Prostate gland (tissue), 2 donors: ENCODE data around the gene ANKRD30B.
"Not testable (repeated sequence)": the region's sequence is repeated elsewhere in the genome, so short reads cannot be mapped to it uniquely, and the experiment has no call there.

Source experiments
- POLR2A ChIP-seq: fragments of 450-650 bp; IDR thresholded peaks from one replicate; pipeline ENCODE4 v1.6.1; 2016; ENCODE audit warnings: antibody characterized with exemption, mild to moderate bottlenecking
- TF ChIP-seq, protein P1 (sequence below), 4 experiments: fragments of 200-600 bp in 2 of 4; fragments of 450-650 bp in 2 of 4; sonication (generic) in 2 of 4; IDR thresholded peaks; 1 replicate in 3 of 4; 2 replicates in 1 of 4; pipeline ENCODE4 v1.5.1; 2016 to 2019; ENCODE audit warnings: antibody characterized with exemption in 4 of 4, mild to moderate bottlenecking in 2 of 4, moderate library complexity in 2 of 4

DNA sequence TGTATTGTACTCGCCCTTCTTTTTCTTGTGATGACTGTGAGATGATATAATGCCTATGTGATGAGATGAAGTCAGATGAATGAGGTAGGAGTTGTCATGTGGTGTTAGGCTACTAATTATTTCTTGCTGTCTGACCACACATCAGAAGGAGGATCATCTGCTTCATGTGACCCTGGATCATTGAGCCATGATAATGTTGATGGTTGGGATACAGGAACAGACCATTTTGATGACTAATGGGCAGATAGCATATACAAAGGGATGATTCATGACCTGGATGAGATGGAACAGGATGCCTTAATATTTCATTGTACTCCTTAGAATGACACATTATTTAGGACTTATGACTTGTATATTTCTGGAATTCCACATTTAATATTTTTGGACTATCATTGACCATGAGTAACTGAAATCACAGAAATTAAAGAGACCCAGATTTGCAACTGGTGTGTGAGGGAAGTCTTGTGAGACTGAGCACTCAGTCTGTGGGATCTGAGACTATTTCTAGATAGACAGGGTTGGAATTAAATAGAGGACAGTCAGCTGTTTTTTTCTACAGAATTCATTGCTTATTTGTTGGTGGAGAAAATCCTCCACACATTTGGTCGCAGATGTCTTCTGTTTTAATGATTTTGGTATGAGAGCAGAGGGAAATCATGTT lies 79.1 kb downstream of the ANKRD30B start:
- TF ChIP-seq, protein P1, sequence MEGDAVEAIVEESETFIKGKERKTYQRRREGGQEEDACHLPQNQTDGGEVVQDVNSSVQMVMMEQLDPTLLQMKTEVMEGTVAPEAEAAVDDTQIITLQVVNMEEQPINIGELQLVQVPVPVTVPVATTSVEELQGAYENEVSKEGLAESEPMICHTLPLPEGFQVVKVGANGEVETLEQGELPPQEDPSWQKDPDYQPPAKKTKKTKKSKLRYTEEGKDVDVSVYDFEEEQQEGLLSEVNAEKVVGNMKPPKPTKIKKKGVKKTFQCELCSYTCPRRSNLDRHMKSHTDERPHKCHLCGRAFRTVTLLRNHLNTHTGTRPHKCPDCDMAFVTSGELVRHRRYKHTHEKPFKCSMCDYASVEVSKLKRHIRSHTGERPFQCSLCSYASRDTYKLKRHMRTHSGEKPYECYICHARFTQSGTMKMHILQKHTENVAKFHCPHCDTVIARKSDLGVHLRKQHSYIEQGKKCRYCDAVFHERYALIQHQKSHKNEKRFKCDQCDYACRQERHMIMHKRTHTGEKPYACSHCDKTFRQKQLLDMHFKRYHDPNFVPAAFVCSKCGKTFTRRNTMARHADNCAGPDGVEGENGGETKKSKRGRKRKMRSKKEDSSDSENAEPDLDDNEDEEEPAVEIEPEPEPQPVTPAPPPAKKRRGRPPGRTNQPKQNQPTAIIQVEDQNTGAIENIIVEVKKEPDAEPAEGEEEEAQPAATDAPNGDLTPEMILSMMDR (IDR thresholded peaks at IDR 0.05), result not testable (repeated sequence)
- not testable (repeated sequence) for TF ChIP-seq POLR2A
